ENCODE data around the gene ADAM10.
"Not testable (repeated sequence)": the region's sequence is repeated elsewhere in the genome, so short reads cannot be mapped to it uniquely, and the experiment has no call there.

- TF ChIP-seq POLR2AphosphoS5, POLR2A, CTCF, EP300 (IDR thresholded peaks at IDR 0.05): not testable (repeated sequence)
Measured at GRCh38 chr15:58620268-58620667, 129.2 kb downstream of the ADAM10 start.
